ENCODE measurements around the gene P2RX1.
A peak's percentile ranks its signal among the peaks of the same experiment; 100 is the strongest.

P2RX1 gene

DNA sequence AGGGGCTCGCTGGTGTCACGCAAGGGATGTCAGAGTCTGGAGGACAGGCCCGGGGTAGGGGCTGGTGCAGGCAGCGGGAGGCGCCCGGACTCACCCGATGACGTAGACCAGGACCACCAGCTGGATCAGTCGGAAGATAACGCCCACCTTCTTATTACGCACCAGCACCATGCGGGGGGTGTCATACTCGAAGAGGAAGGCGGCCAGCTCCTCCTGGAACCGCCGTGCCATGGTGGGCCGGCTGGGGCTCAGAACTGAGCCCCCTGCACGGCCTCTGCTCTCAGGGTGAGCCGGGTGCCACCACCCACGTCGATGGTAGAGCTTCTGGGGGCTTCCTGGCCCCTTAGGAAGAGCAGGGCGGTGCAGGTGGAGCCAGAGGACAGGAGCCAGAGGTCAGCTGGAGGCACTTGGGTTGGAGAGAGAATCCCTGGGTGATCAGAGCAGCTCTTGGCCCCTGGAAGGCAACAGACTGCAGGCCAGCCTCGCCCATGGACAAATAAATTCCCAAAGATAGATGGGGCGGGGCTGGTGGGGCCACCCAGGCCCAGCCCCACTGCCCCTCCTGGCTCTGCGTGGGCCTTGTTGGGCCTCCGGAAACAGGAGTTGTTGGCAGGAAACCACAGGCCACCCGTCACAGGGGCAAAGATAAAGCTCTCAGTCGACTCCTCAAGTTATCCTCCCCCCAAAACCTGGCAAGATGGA lies at the start of gene P2RX1:
TSS of gene P2RX1 (minus strand) at position 471 of the 702 bp plus-strand sequence. CDS start at position 231, 240 bp downstream.
- peak in 3 of 56 donors; percentile 4 to 35 (median 26) for DNase-seq

DNA sequence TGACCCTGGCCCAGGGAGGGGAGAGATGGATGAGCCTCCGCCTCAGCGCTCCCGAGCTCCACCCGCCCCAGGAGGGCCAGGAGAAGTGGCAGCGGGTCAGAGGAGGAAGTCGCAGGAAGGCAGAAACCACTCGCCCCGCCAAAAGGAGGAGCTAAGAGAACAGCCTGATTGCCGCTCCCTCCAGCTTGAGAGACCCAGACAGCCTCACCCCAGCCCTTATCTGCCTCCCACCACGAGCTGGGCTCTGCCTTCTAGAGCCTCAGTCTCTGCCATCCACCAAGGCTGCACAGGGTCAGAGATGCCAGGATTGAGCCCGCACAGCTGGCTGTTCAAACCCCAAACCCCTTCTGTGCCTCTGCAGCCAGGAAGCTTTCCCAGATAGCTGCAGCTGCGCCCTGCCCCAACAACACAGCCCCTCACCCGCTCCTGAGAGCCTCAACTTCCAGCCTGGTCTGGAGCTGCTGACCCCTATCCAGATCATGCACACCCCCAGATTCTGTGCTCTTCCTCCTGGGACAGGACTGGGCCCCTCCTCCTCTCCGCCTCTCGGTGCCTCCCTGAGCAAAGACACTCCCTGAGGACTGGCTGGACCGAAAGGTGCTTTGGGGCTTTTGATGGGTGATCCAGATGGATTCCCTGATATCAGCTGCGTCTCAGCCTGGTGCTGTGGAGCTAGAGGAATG lies 49.0 kb upstream of the P2RX1 start:
- peak in 2 of 56 donors; percentile 3 to 10 for DNase-seq

DNA sequence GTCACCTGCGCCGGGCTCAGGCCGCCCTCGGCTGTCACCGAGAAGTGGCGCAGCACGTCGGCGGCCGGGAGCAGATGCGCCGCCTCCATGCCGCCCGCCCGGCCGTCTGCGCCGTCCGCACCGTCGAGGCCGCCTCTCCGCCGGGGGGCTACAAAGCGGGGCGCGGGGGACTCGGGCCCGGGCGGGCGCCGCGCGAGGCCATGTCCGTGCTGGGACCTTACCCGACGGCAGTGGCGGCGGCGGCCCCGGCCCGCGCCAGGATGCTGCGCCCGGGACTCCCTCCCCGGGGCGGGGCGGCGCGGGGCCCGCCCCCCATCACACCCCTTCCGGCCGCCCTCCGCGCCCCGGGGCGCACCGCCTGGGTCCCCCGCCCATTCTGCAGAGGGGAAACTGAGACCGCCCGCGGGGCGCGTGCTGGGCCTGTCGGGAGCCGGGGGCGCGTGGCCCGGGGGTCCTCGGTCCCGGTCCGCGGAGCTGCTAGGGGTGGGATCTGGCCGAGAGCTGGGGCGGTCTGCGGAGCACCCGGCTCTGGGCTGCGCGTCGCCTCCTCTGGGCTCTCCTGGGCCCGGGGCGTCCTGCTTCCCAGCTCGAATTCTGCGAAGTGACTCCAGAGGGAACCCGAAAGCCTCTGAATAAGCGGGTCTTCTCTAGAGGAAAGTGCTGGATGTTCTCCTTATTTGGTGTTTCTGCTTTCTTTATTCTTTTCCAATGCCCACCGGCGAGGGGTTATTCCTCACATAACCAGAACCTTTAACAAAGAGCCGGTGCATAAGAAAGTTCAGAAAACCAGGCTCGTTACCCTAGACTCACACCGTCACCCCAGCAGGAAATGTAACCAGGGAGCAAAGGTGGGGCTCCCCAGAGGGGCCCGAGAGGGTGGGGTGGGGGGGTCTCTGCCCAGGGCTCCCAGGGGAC lies 48.2 kb upstream of the P2RX1 start, which contains the start of gene ATP2A3:
TSS of gene ATP2A3 (minus strand) at position 235 of the 915 bp plus-strand sequence. CDS start at position 89, 146 bp downstream.
- DNase-seq: no peak

DNA sequence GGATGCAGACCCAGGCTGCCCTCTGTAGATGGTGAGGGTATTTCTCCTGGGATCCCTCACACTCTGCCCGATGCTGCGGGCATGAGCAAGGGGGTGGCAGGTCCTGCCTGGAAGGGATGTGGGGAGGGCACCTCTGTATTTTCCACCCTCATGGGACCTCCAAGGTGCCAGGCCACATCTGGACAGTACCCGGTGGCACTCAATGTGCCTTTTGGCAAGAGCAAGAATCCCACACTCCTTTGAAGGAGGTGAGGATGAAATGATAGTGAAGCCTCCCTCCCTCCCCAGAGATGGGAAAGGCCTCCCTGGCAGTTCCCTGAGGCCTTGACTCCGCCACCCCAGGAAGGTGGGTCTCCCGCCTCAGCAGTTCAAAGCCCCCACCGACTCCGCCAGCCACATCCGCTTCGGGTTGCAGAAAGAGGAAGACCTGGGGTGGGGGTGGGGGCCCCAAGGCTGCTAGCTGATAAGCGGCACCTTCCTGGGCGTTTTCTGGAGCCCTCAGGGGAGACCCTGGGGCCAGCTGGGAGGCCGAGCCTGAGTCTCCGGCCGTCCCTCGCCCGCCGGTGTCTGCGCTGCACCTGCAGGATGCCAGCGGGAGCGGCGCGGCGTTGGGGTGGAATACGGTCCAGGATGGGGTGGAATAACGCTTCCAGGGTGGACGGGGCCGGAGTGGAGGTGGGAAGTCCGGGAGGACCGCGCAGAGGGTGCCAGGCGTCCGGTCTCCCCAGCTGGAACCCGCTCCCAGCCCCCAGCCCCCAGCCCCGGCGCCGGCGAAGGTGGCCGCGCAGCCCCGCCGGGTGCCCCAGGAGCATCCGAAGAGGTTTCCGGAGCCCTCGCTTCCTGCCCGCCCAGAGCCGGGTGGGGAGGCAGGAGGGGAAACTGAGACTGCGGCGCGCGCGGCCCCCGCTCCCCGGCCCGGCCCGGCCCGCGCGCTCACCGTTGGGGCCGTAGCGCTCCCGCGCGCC lies 47.3 kb upstream of the P2RX1 start:
- peak in 3 of 56 donors; percentile 8 to 15 (median 10) for DNase-seq

DNA sequence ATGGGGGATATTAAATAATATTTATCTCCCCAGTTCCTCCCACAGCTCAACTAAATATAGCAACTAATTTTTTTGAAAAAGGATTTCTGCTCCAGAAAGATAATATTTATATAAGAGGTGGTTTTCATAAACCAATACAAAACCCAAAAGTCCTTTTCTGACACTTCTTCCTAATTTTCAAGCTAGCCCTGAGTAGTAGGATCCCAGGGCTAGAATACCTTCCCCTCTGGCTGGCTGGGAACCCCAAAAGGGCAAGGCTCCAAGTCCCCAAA lies 46.6 kb upstream of the P2RX1 start:
- DNase-seq: no peak

DNA sequence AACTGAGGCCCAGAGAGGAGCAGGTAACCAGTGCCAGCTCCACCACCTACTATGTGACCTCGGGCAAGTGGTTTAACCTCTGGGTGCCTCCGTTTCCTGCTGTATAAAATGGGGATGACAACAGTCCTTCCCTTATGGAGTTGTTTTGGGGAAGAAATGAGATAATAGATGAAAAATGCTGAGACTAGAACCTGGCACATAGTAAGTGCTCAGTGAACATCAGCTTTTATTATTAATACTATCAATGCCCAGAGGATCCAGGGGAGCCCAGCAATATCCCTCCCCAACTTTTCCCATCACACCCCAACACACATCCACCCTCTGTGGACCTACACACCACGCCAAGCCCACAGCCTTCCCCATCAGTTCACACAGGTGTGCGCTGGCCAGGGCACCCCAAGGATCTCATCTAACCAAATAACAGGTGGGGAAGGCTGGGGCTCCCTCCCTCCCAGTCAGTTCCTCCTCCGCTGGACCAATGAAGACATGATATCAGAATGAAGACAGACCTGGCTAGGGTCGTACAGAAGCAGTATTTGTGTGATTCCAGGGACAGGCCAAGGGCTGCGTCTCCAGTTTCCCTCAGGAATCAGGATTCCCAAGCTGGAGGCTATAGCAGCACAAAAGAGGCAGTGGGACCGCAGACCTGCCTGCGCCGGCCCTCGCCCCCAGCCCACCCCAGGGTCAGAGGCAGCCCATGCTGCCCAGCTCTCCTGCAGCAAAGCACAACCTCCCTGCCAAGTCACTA lies 46.1 kb upstream of the P2RX1 start:
- DNase-seq: no peak

DNA sequence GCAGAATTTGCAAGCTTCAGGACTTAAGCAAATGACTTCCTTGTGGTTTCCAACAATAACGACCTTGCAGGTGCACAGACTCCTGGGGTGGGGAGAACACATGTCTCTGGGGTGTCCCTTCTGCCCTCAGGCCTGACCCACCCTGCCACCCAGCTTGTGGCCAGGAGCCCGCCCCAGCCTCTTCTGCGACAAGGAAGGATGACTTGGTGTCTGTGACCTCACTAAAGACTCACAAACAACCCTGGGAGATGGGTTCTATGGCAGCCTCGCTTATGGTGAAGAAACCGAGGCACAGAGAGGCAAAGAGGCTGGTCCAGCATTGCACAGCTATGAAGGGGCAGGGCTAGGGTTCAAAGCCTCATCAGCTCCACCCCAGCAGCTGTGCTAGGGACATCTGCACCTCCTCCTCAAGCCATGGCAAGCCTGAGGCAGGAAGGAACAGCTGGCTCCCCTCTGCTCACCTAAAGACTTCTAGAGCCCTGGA lies 45.3 kb upstream of the P2RX1 start:
- no peak for DNase-seq

DNA sequence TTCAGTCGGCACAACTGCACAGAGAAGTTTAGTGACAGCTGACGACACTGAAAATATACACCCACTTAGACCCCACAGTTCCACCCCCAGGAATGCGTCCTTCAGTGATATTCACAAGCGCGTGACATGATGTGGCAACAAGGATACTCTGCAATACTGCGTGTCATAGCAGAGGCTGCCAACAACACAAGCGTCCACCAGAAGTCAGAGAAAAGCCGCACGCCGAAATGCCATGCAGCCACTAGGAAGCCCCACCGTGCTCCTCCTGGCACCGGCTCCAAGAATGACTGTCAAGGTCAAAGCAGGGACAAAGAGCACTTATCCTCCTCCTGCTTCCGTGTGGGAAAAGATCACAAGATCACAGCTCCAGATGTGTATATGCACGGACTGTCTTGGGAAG lies 44.5 kb upstream of the P2RX1 start:
- DNase-seq: peak in 1 of 56 donors; percentile 10

DNA sequence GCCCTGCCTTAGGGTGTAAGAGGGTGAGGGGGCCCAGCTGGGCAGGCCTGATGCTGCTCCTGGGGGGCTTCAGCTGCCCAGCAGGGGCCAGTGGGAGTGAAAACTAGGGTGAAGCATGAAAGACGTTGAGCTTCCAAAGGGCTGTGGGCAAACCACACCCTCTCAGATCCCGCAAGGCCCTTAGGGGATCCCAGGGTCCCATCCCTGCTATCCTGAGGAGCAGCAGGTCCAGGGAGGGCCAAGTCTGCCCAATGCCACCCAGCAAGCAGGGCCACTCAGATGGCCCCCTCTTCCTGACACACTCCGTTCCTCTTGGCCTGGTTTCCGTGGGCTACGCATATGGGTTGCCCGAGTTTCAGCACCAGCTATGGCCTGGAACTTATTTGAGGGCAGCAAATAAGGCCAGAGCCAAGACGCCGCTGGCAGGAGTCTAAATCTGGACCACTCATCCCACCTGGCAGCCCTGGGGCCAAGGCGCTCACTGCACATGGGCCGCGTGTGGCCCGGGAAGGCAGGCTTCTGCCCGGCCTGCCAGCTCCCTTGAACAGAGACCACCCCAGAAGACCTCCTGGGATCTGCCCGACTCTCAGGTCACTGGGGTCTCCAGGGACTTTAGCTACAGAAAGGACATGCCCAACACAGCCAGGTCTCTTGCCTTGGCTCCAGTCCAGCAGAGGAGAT lies 43.8 kb upstream of the P2RX1 start:
- no peak for DNase-seq

DNA sequence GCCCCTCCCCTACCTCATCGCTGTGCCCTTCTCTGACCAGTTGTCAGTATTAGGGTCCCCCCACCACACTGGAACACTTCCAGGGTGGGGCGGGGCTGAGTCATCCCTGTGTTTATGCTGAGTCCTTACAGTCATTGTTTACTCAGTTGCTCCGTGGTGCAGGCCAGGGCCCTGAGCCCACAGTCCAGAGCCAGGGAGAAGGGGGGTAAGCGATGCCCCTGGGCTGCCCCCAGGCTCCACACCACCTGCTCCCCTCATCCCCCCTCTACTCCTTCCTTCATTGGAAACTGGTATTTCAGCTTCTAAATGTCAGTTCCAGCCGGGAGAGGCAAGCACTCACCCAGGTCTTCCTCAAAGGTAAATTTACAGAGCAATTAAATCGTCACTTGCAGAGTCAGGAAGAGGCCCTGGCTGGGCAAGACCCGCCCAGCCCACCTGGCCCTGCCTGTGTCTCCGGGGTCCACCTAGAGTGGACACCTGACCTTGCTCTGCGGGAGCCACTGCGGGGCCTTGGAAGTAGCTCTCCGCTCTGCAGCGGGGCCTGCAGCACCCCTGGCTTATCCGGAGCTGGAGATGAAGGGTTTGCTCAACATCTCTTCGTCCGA lies 43.1 kb upstream of the P2RX1 start:
- no peak for DNase-seq

DNA sequence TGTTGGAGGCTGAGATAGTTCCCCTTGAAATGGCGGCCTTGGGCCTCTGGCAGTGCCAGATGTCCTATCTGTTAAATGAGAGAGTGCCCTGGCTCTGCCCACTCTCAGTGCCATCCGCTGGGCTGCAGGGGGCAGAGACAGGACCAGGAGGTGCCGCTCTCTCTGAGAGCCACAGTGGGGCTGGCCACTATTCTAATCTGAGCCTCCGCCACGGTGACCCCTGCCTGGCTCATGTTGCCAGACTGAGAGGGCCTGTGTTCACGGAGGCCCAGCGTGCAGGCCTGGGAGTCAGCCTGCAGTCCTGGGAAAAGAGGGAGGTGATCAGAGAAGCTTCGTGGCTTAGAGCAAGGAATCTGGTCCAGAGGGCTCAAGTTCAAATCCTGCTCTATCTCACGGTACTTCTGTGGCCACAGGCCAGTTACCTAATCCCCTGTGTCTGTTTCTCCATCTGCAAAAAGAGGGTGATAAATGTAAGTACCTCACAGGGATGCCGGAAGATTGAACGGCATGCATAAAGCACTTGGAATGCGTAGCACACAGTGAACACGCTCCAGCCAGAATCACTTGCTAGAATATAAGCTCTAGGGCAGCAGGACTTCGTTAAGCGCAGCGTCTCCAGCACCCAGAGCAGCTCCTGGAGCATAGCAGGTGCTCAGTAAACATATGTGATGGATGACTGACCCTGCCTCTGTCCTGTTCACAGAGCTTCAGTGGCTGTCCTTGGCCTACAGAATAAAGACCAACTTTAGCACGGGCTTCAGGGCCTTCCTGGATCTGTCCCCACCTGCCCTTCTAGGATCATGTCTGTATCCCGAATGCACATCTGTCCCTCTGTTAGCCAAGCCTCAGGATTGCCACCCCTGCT lies 41.7 kb upstream of the P2RX1 start:
- no peak for DNase-seq

DNA sequence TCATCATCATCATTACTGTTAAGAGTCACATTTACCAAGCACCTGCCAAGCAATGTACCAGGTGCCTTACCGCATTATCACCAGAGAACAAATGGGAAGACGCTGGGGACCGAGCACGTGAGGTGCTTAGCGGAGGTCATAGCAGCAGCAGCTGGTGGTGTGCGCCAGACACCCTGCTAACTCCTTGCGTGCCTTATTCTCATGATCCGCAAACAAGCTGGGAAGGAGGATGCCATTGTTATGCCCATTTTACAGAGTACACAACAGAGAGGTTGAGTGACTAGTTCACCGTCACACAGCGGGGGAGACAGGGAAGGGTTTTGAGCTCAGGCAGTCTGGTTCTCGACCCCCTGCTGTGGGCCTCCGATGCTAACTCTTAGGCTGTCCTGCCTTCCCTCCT lies 40.7 kb upstream of the P2RX1 start:
- DNase-seq: no peak

DNA sequence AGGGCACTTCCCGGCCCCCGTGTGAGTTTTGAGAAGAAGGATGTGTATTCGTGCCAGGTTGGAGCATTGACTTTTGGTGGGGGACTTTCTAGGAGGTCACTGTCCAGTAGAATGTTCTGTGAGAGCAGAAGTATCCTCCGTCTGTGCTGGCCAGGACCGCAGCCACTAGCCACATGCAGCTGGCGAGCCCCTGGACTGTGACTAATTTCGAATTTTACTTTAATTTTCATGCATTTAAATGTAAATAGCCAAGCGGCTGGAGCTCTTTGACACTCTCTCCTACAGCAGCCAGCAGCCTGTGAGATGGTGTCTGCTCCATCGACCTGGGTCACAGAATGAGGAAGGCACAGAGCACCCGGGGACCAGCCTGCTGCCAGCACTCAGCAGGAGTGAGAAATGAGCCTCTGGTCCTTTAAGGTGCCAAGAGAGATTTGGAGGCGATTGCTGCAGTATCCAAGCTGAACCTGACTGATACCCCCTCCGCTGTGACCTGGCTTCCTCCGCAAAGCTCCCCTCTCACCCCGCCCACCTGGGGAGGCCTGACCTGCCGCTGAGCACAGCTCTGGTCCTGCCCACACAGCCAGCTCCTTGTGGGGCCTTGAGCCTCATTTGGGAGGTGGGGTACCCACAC lies 40.2 kb upstream of the P2RX1 start:
- no peak for DNase-seq

DNA sequence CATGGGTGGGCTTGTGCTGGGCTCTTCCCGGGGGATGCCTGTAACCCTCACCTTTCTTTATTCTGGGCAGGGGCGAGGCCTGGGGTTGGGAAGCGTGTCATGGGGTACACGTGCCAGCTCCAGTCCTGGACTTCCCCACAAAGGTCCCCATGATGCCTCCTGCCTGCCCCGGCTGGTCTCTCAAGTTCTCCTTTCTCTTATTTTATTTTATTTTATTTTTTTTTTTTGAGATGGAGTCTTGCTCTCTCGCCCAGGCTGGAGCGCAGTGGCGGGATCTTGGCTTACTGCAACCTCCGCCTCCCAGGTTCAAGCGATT lies 39.4 kb upstream of the P2RX1 start:
- no peak for DNase-seq

DNA sequence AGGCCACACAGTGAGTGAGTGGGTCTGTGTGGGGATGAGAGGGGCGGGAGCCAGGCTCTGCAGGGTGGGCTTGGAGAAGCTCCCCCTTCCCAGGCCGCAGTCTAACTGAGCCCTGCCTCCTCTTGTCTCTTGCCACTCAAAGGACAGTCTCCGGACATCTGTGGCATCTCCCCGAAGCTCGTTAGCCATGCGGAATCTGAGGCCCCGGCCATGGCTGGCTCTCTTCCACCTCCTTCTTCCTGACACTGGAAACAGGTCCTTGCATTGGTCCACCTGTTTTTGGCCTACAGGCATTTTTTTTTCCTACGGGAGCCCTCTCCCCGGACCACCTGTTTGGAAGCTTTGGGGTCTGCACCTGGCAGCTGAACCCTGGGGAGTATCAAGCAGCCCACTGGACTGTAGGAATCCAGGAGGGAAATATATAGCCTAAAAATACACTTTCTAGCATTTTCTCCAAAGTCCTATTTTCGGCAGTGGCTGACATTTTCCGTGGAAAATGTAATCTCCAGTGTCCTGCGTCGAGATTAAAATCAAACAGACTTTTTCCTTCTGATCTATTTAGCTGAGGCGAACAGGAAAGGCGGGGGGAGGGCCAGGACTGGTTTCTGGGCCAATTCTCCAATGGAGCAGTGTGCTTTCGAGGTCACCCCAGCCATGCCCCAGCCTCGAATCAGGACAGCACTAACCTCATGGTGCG lies 38.9 kb upstream of the P2RX1 start:
- DNase-seq: no peak

DNA sequence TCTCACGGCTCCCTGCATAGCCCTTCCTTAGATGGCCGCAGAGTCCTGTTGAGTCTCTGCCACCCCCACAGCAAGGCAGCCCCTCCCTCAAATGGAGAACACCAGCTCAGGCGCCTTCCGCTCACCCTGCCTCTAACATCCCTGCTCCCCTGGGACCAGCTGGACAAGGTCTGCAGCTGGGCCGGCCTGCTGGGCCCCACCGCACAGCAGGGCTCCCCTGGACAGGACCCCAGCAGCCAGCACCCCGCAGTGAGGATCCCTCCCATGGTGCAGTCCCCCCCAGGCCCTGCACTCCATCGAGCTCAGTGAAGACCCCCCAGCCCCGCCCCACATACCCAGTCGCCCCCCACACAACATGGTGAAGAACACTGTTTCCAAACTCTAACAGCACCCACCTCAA lies 37.8 kb upstream of the P2RX1 start:
- no peak for DNase-seq

DNA sequence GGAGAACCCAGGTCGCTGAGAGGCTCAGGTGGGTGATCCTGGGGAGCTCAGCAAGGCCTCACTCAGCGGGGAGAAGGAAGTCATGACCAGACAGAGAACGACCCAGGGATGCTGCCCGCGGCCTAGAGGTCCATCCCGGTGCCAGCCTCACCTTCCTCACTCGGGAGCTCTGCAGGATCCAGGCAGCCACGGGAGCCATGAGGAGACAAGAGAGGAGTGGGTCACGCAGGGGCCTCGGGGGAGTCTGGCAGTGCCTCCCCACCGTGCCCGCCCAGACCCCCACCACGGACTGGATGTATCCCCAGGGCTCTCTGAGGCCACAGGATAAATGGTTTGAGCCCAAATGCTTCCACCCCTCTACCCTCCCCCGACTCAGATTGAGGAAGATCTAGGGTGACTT lies 37.3 kb upstream of the P2RX1 start:
- no peak for DNase-seq

Measured in nucleus accumbens (tissue), 56 donors.